Measurements from ENCODE around the gene FEZF2. TPM values are rescaled to one million over a fixed set of nuclear protein-coding genes. Genes with fewer than 3 reads are reported as not detected.

FEZF2 gene
- total RNA-seq (not detected in 2 replicates), polyA plus RNA-seq (not detected in 2 replicates)

DNA sequence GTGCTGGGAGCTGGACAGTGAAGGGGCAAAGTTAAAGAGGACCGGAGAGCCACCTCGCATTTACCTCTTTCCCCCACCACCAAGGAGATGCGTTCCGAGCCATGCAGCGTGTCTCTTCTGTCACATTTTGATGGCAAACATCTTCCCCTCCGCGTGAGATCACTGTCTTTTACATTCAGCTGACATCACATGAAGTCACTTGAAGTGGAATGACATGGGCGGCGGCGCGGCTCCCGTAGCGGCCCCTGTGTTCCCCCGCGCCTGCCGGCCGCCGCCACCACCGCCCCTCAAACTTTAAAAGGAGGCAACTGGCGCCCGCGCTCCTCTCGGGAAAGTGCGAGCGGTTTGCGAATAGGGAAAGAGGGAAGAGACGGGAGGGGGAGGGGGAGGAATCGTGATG is at the start of gene FEZF2:
Gene FEZF2 (minus strand): TSS at position 336 of the 400 bp plus-strand sequence. CDS start 682 bp downstream, outside the sequence.
- peaks cover 100% of the 10 kb centered on the region for H3K27me3 ChIP-seq
- no peaks in the 10 kb centered on the region for H3K36me3 ChIP-seq
- H3K9me3 ChIP-seq (ENCODE audit: low read depth): no peaks in the 10 kb centered on the region
- TF ChIP-seq, protein P1, sequence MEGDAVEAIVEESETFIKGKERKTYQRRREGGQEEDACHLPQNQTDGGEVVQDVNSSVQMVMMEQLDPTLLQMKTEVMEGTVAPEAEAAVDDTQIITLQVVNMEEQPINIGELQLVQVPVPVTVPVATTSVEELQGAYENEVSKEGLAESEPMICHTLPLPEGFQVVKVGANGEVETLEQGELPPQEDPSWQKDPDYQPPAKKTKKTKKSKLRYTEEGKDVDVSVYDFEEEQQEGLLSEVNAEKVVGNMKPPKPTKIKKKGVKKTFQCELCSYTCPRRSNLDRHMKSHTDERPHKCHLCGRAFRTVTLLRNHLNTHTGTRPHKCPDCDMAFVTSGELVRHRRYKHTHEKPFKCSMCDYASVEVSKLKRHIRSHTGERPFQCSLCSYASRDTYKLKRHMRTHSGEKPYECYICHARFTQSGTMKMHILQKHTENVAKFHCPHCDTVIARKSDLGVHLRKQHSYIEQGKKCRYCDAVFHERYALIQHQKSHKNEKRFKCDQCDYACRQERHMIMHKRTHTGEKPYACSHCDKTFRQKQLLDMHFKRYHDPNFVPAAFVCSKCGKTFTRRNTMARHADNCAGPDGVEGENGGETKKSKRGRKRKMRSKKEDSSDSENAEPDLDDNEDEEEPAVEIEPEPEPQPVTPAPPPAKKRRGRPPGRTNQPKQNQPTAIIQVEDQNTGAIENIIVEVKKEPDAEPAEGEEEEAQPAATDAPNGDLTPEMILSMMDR (IDR thresholded peaks at IDR 0.05; ENCODE audit: low read depth, low read length): no peak
- H3K4me1 ChIP-seq (ENCODE audit: low read depth): no peaks in the 10 kb centered on the region
- H3K27ac ChIP-seq: no peak within 1 kb of the TSS
- no peak within 1 kb of the TSS for H3K4me3 ChIP-seq
- DNase-seq (ENCODE audit: low read depth in 1 of 2, low spot score in 1 of 2): no peak

DNA sequence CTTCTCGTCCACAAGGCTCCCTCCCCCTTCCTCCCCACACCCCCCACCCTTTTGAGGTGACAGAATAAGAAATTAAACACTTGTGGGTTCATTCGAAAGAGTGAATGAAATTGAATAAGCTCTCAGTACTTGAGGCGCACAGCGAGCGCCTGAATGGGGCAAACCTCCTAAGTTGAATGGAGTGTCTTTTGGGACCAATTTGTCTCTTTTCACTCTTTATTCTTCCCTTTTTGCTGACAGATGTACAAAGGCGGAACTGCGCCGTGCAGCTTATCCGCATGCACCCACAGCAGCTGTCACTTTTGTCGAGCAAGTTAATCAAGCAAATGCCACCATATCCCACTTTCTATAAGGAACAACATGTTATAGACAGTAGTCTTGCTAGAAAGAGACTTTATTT is 47.9 kb upstream of the FEZF2 start:
- TF ChIP-seq, protein P1 (IDR thresholded peaks at IDR 0.05; ENCODE audit: low read depth, low read length): no peak
- H3K27me3 ChIP-seq: peaks cover 2% of the 10 kb centered on the region
- DNase-seq (ENCODE audit: low read depth in 1 of 2, low spot score in 1 of 2): no peak

DNA sequence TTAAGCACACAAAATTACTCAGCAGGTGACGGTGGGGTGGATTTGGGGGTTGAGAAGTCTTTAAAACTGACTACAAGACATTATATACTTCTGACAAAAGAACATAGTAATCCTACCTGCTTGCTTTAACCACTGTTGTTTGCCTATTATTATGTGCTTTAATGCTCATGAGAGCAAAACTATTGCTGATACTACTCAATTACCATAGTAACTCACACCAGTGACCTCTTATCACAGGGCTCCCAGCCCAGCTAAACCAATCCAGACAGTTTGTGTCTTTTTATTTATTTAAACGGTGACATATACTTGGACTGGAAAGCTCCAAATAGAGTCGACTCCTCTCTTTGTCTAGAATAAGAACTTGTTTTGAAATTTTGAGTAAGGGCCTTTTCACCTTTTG is 42.8 kb upstream of the FEZF2 start:
- DNase-seq (ENCODE audit: low read depth in 1 of 2, low spot score in 1 of 2): no peak
- H3K4me3 ChIP-seq: no peak overlapping the region
- H3K9me3 ChIP-seq (ENCODE audit: low read depth): no peaks in the 10 kb centered on the region
- no peaks in the 10 kb centered on the region for H3K36me3 ChIP-seq
- H3K4me1 ChIP-seq (ENCODE audit: low read depth): peaks cover 9% of the 10 kb centered on the region
- TF ChIP-seq, protein P1 (IDR thresholded peaks at IDR 0.05; ENCODE audit: low read depth, low read length): no peak
- H3K27me3 ChIP-seq: peaks cover 8% of the 10 kb centered on the region
- no peak overlapping the region for H3K27ac ChIP-seq

More for the DNA sequence above, 47.9 kb upstream of the FEZF2 start:
- Histone ChIP-seq H3K4me1 (ENCODE audit: low read depth) (no peaks in the 10 kb centered on the region), H3K27ac (no peak overlapping the region), H3K36me3 (no peaks in the 10 kb centered on the region), H3K4me3 (no peak overlapping the region), H3K9me3 (ENCODE audit: low read depth) (no peaks in the 10 kb centered on the region)

DNA sequence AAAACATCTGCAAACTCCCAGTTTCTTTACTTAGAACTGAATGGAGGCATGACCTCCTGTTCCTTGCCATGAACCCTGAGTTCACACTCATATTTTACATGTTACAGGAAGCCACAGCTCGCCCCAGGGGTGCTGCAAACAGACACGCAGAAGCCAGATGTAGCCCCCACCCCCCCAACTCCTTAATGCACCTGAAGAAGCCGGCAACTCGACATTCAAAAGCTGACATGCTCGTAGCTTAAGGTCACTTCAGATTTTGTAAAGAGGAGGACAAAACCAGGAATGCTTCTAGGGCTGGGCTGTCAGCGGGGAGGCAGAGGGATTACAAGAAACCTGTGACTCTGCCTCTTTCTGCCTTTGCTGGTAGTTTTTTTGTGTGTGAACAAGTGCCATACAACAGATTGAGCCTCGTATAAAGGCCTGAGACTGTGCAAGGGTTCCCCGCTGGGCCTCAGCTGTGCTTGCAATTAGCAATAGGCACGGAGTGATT is 42.0 kb upstream of the FEZF2 start:
- Histone ChIP-seq H3K9me3 (ENCODE audit: low read depth) (no peaks in the 10 kb centered on the region), H3K27ac (no peak overlapping the region), H3K4me1 (ENCODE audit: low read depth) (peaks cover 9% of the 10 kb centered on the region), H3K4me3 (no peak overlapping the region), H3K27me3 (peaks cover 8% of the 10 kb centered on the region), H3K36me3 (no peaks in the 10 kb centered on the region)
- TF ChIP-seq, protein P1 (IDR thresholded peaks at IDR 0.05; ENCODE audit: low read depth, low read length): no peak
- peak in 1 of 2 donors; percentile 3 for DNase-seq (ENCODE audit: low read depth in 1 of 2, low spot score in 1 of 2)

DNA sequence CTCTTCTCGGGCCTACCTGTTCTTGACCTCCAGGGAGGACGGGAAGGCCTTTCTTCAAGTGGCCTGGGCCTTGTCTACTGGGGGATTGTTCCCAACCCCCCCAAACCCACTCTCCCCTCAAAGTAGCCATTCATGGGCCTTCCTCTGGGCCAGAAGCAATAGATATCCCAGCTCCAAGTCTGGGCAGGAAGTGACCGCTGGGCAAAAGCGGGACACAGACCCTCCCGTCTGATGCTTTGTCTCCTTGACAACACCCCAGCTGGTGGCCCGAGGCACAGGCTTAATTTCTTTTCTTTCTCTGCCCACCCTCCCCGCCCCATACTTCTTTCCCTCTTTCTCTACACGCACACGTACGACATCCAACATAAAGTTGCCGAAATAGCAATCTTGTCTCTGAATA is 41.4 kb upstream of the FEZF2 start:
- TF ChIP-seq, protein P1 (IDR thresholded peaks at IDR 0.05; ENCODE audit: low read depth, low read length): no peak
- peaks cover 8% of the 10 kb centered on the region for H3K27me3 ChIP-seq
- no peaks in the 10 kb centered on the region for H3K36me3 ChIP-seq
- no peaks in the 10 kb centered on the region for H3K9me3 ChIP-seq (ENCODE audit: low read depth)
- H3K27ac ChIP-seq: no peak overlapping the region
- H3K4me1 ChIP-seq (ENCODE audit: low read depth): peaks cover 9% of the 10 kb centered on the region
- no peak for DNase-seq (ENCODE audit: low read depth in 1 of 2, low spot score in 1 of 2)
- H3K4me3 ChIP-seq: no peak overlapping the region

All from cardiac muscle cell (in vitro differentiated cells and primary cell).